H1 (cell line): Measurements from ENCODE around the gene MKLN1. TPM values are rescaled to one million over a fixed set of nuclear protein-coding genes. Genes with fewer than 3 reads are reported as not detected.

Source experiments
- CTCF ChIA-PET: fragments of 300-600 bp; sonication (Branson Sonifier 250); formaldehyde crosslinking; loops from one replicate; lab custom pipeline; 2021; ENCODE audit not compliant: partially characterized antibody; lab: Charles Lee
- POLR2A ChIA-PET: fragments of 300-600 bp; sonication (Branson Sonifier 250); formaldehyde crosslinking; loops from one replicate; lab custom pipeline; 2021; ENCODE audit warnings: inconsistent platforms; ENCODE audit not compliant: partially characterized antibody; lab: Charles Lee
- DNase-seq, 2 experiments: peaks; one replicate each; pipeline versions ENCODE4 v3.0.0 to v3.0.0-alpha.2; 2010 to 2022; ENCODE audit warnings: low spot score in 2 of 2, low read depth in 1 of 2, mixed read lengths in 1 of 2
- FAIRE-seq: peaks from 2 replicates; lab custom pipeline; 2011; peaks lifted over from hg19 to GRCh38; lab: Jason Lieb, UNC
- H2AFZ ChIP-seq: 2 replicates; pipeline ENCODE4 v1.8.1; 2012; ENCODE audit warnings: low read length, inconsistent platforms
- H2AK5ac ChIP-seq: 2 replicates; pipeline ENCODE4 v1.6.1; 2013; ENCODE audit warnings: low read depth, low read length
- H2BK120ac ChIP-seq: replicated peaks from 2 replicates; pipeline ENCODE3; 2013; ENCODE audit warnings: low read depth, low read length, inconsistent platforms
- H2BK12ac ChIP-seq: 2 replicates; pipeline ENCODE4 v1.6.1; 2013; ENCODE audit warnings: low read depth, low read length
- H2BK15ac ChIP-seq: 2 replicates; pipeline ENCODE4 v1.6.1; 2013; ENCODE audit warnings: low read length
- H2BK20ac ChIP-seq: 2 replicates; pipeline ENCODE4 v1.6.1; 2013; ENCODE audit warnings: low read length
- H2BK5ac ChIP-seq: 2 replicates; pipeline ENCODE4 v1.6.1; 2013; ENCODE audit warnings: low read depth, low read length
- H3K14ac ChIP-seq: 2 replicates; pipeline ENCODE4 v1.6.1; 2013; ENCODE audit warnings: inconsistent platforms; ENCODE audit not compliant: insufficient read length
- H3K18ac ChIP-seq: 2 replicates; pipeline ENCODE4 v1.6.1; 2013; ENCODE audit warnings: low read length; ENCODE audit errors: extremely low read depth
- H3K23ac ChIP-seq: 2 replicates; pipeline ENCODE4 v1.6.1; 2013; ENCODE audit warnings: inconsistent platforms; ENCODE audit not compliant: insufficient read length
- H3K23me2 ChIP-seq: 2 replicates; pipeline ENCODE4 v1.6.1; 2013; ENCODE audit warnings: low read depth, low read length
- H3K27ac ChIP-seq: 2 replicates; pipeline ENCODE4 v1.6.1; 2011; ENCODE audit warnings: low read depth, low read length, inconsistent platforms
- H3K27me3 ChIP-seq, 4 experiments: replicated peaks in 1 of 4; 1 replicate in 1 of 4; 2 replicates in 3 of 4; pipeline versions ENCODE4 v1.6.1 to v1.8.1; 2011 to 2013; ENCODE audit warnings: low read length in 3 of 4, mild to moderate bottlenecking in 3 of 4, inconsistent platforms in 2 of 4, mixed read lengths in 2 of 4, moderate library complexity in 1 of 4; ENCODE audit not compliant: control insufficient read depth in 3 of 4, insufficient read depth in 3 of 4; ENCODE audit errors: extremely low read depth in 1 of 4
- H3K36me3 ChIP-seq, 4 experiments: 2 replicates each; pipeline versions ENCODE4 v1.6.1 to v1.8.1; 2011 to 2013; ENCODE audit warnings: mild to moderate bottlenecking in 4 of 4, low read length in 3 of 4, moderate library complexity in 2 of 4, control low read depth in 1 of 4, inconsistent platforms in 1 of 4; ENCODE audit not compliant: insufficient read depth in 4 of 4, control insufficient read depth in 2 of 4
- H3K4ac ChIP-seq: replicated peaks from 2 replicates; pipeline ENCODE3; 2013; ENCODE audit warnings: low read length, low read depth, mixed read lengths, inconsistent platforms; ENCODE audit not compliant: insufficient read length
- H3K4me1 ChIP-seq, 4 experiments: replicated peaks in 1 of 4; 1 replicate in 1 of 4; 2 replicates in 3 of 4; pipeline versions ENCODE4 v1.6.1 to v1.8.1; 2011 to 2013; ENCODE audit warnings: low read length in 3 of 4, inconsistent platforms in 2 of 4, mixed read lengths in 1 of 4; ENCODE audit not compliant: insufficient read depth in 4 of 4, control insufficient read depth in 3 of 4
- H3K4me2 ChIP-seq, 2 experiments: 2 replicates each; pipeline versions ENCODE4 v1.6.1 to v1.8.1; 2011 to 2013; ENCODE audit warnings: low read depth in 2 of 2, low read length in 2 of 2, control low read depth in 1 of 2, inconsistent platforms in 1 of 2, mild to moderate bottlenecking in 1 of 2; ENCODE audit not compliant: insufficient read depth in 1 of 2
- H3K4me3 ChIP-seq, 4 experiments: fragments of 200-600, 300-600 bp in 1 of 4; sonication (generic), shearing (Covaris generic), sonication (Bioruptor Twin) in 1 of 4; 2 replicates each; pipeline versions ENCODE4 v1.5.1 to v1.8.1; 2011 to 2016; ENCODE audit warnings: low read length in 4 of 4, low read depth in 3 of 4, control low read depth in 2 of 4, inconsistent platforms in 2 of 4, mild to moderate bottlenecking in 2 of 4, mixed read lengths in 1 of 4, moderate library complexity in 1 of 4; ENCODE audit not compliant: insufficient read depth in 2 of 4; ENCODE audit errors: extremely low read depth in 1 of 4
- H3K56ac ChIP-seq: replicated peaks from 2 replicates; pipeline ENCODE3; 2013; ENCODE audit warnings: low read depth, mild to moderate bottlenecking, mixed read lengths, low read length, inconsistent platforms; ENCODE audit not compliant: insufficient read length
- H3K79me1 ChIP-seq: 2 replicates; pipeline ENCODE4 v1.6.1; 2013; ENCODE audit warnings: low read depth, low read length, control low read depth
- H3K79me2 ChIP-seq, 2 experiments: 2 replicates each; pipeline versions ENCODE4 v1.6.1 to v1.8.1; 2012 to 2013; ENCODE audit warnings: low read length in 2 of 2, mild to moderate bottlenecking in 2 of 2, inconsistent platforms in 1 of 2; ENCODE audit not compliant: insufficient read depth in 2 of 2, control insufficient read depth in 1 of 2
- H3K9ac ChIP-seq, 4 experiments: replicated peaks in 1 of 4; 1 replicate in 1 of 4; 2 replicates in 3 of 4; pipeline versions ENCODE4 v1.6.1 to v1.8.1; 2011 to 2013; ENCODE audit warnings: low read depth in 3 of 4, low read length in 3 of 4, control low read depth in 2 of 4, mild to moderate bottlenecking in 2 of 4, moderate library complexity in 2 of 4, inconsistent platforms in 1 of 4; ENCODE audit errors: extremely low read depth in 1 of 4
- H3K9me3 ChIP-seq, 2 experiments: 2 replicates each; pipeline versions ENCODE4 v1.6.1 to v1.8.1; 2012 to 2013; ENCODE audit warnings: mild to moderate bottlenecking in 2 of 2, moderate library complexity in 2 of 2, control low read depth in 1 of 2, inconsistent platforms in 1 of 2, low read depth in 1 of 2, low read length in 1 of 2, mixed read lengths in 1 of 2; ENCODE audit not compliant: insufficient read depth in 2 of 2
- H4K20me1 ChIP-seq, 2 experiments: replicated peaks in 1 of 2; 2 replicates each; pipeline versions ENCODE3 to v1.8.1; 2011 to 2013; ENCODE audit warnings: inconsistent platforms in 2 of 2, low read length in 2 of 2, mild to moderate bottlenecking in 1 of 2; ENCODE audit not compliant: insufficient read depth in 2 of 2, control insufficient read depth in 1 of 2
- H4K5ac ChIP-seq: 2 replicates; pipeline ENCODE4 v1.6.1; 2013; ENCODE audit warnings: low read length, low read depth, mixed read lengths, inconsistent platforms; ENCODE audit not compliant: insufficient read length
- H4K8ac ChIP-seq: 2 replicates; pipeline ENCODE4 v1.8.0; 2013; ENCODE audit warnings: mild to moderate bottlenecking, moderate library complexity, low read length, inconsistent platforms; ENCODE audit not compliant: insufficient read depth; ENCODE audit errors: extremely low read depth
- H4K91ac ChIP-seq: replicated peaks from 2 replicates; pipeline ENCODE3; 2013; ENCODE audit warnings: low read length, mixed read lengths, inconsistent platforms; ENCODE audit not compliant: insufficient read length
- BCL11A ChIP-seq, 2 experiments: IDR thresholded peaks; one replicate each; pipeline ENCODE4 v1.6.1; 2011; ENCODE audit warnings: low read depth in 2 of 2, low read length in 2 of 2, mild to moderate bottlenecking in 2 of 2
- CEBPB ChIP-seq: IDR thresholded peaks from 2 replicates; pipeline ENCODE4 v1.6.1; 2012; ENCODE audit warnings: low read depth, low read length
- CTBP2 ChIP-seq: IDR thresholded peaks from 2 replicates; pipeline ENCODE4 v1.7.0; 2011; ENCODE audit warnings: borderline replicate concordance, mild to moderate bottlenecking, moderate library complexity, mixed read lengths, low read length; ENCODE audit not compliant: insufficient read depth, insufficient read length
- E2F6 ChIP-seq: IDR thresholded peaks from 2 replicates; pipeline ENCODE4 v1.6.1; 2012; ENCODE audit warnings: inconsistent platforms
- EGR1 ChIP-seq: IDR thresholded peaks from 2 replicates; pipeline ENCODE4 v1.6.1; 2011; ENCODE audit warnings: low read depth, low read length, borderline replicate concordance
- GABPA ChIP-seq: IDR thresholded peaks from 2 replicates; pipeline ENCODE4 v1.6.1; 2011; ENCODE audit warnings: mild to moderate bottlenecking, low read length, moderate library complexity, borderline replicate concordance; ENCODE audit not compliant: insufficient read depth
- HDAC6 ChIP-seq: IDR thresholded peaks from one replicate; pipeline ENCODE4 v1.7.1; 2012; ENCODE audit warnings: low read depth, mild to moderate bottlenecking, inconsistent platforms, low read length, moderate library complexity
- JUND ChIP-seq: IDR thresholded peaks from 2 replicates; pipeline ENCODE4 v1.6.1; 2011; ENCODE audit warnings: mild to moderate bottlenecking, improper control_type of control experiment, low read length
- SAP30 ChIP-seq: fragments of 300-600 bp; sonication (generic); IDR thresholded peaks from 2 replicates; pipeline ENCODE4 v1.7.1; 2012; ENCODE audit warnings: low read length, moderate library complexity, mild to moderate bottlenecking, inconsistent platforms; ENCODE audit not compliant: insufficient read depth, insufficient replicate concordance
- SIN3A ChIP-seq, 2 experiments: IDR thresholded peaks in 1 of 2; conservative IDR thresholded peaks in 1 of 2; 2 replicates each; pipeline ENCODE4 v1.6.1; 2011 to 2012; ENCODE audit warnings: low read length in 2 of 2, improper control_type of control experiment in 1 of 2, low read depth in 1 of 2, mild to moderate bottlenecking in 1 of 2
- SP1 ChIP-seq: IDR thresholded peaks from 2 replicates; pipeline ENCODE4 v1.6.1; 2011; ENCODE audit warnings: low read depth, low read length
- USF2 ChIP-seq: IDR thresholded peaks from 2 replicates; pipeline ENCODE4 v1.6.1; 2011; ENCODE audit warnings: low read length, improper control_type of control experiment
- WGBS, 2 experiments: shearing (Covaris generic) in 1 of 2; methylation state at CpG; one replicate each; pipeline versions ENCODE4 v1.1.6 to v1.1.7; 2013 to 2015; ENCODE audit warnings: low lambda C conversion rate in 2 of 2, mixed read lengths in 2 of 2, inconsistent platforms in 1 of 2, low coverage in 1 of 2, missing lambda C conversion rate in 1 of 2; ENCODE audit not compliant: insufficient replicate concordance in 2 of 2, insufficient coverage in 1 of 2, insufficient read length in 1 of 2; ENCODE audit errors: extremely low coverage in 1 of 2, missing lambda C conversion rate in 1 of 2; 5-methylcytosine and 5-hydroxymethylcytosine counted together
- polyA plus RNA-seq, 7 experiments: library from polyadenylated mRNA; depleted of rRNA in 3 of 7; stranded (reverse) in 5 of 7; unstranded in 2 of 7; fragments of >200 nt in 5 of 7; fragments of 200-250 nt in 2 of 7; gene quantifications; 1 replicate in 5 of 7; 2 replicates in 1 of 7; 4 replicates in 1 of 7; pipeline versions ENCODE4 v1.2.1 to v1.2.3, GENCODE V29; 2011 to 2013; ENCODE audit warnings: missing spikeins in 2 of 7, mixed read lengths in 2 of 7
- total RNA-seq: library from RNA; stranded (reverse); fragmentation: NEBNext Ultra II Directional; extraction: Animal tissue kit (Norgen Biotek cat#: 25700); gene quantifications from 2 replicates; pipeline ENCODE4 v1.2.1, GENCODE V29; 2021

The MKLN1 gene
- total and polyA plus RNA-seq, 2 of the 8 experiments (the other 6 are each of a cell fraction or from before 2014, with no cell fraction given), result 22.3 to 50.9 TPM

GRCh38 chr7:131293018-131293417, 34.7 kb upstream of the MKLN1 start:
- no peak for DNase-seq
- Histone ChIP-seq H2BK15ac (no peak overlapping the region), H2BK12ac (no peak overlapping the region), H3K56ac (no peak overlapping the region), H4K20me1 (no peaks in the 10 kb centered on the region), H2AK5ac (no peak overlapping the region), H3K23me2 (no peaks in the 10 kb centered on the region), H3K27ac (no peak overlapping the region), H3K36me3 (no peaks in the 10 kb centered on the region), H3K9me3 (no peaks in the 10 kb centered on the region), H3K23ac (no peak overlapping the region), H3K4ac (no peak overlapping the region), H3K4me1 (no peaks in the 10 kb centered on the region), H2AFZ (no peak overlapping the region), H4K8ac (no peak overlapping the region), H4K5ac (no peak overlapping the region), H3K4me3 (no peak overlapping the region), H3K27me3 (no peaks in the 10 kb centered on the region), H2BK5ac (no peak overlapping the region), H3K79me2 (no peaks in the 10 kb centered on the region), H2BK120ac (no peak overlapping the region), H3K4me2 (no peak overlapping the region), H3K14ac (no peak overlapping the region), H3K9ac (no peak overlapping the region), H4K91ac (no peak overlapping the region), H3K18ac (no peak overlapping the region), H3K79me1 (no peaks in the 10 kb centered on the region), H2BK20ac (no peak overlapping the region)
- ChIA-PET POLR2A (no interaction called here), CTCF (interaction anchor here (0.8 to 4.2 kb wide), 4 partner anchors 9 to 253 kb away, joined by 3 to 16 read pairs (median 4); no protein-coding TSS in a partner anchor)
- no peak for FAIRE-seq
- WGBS, 2 experiments, result 82% methylated on average over 1 of the region's 1 CpG; no CpG with 5 or more reads in 1 of the 2 experiments
- TF ChIP-seq HDAC6 (no peak), SP1 (no peak), JUND (no peak), CEBPB (no peak), CTBP2 (no peak), EGR1 (no peak), SAP30 (no peak), SIN3A (conservative IDR thresholded peaks at IDR 0.05 in 1 of 2, IDR thresholded peaks at IDR 0.05 in 1 of 2; ENCODE audit: low read depth in 1 of 2, low read length in 2 of 2) (no peak), E2F6 (no peak), USF2 (no peak), GABPA (no peak), BCL11A (IDR thresholded peaks at IDR 0.05; ENCODE audit: low read depth in 2 of 2, low read length in 2 of 2) (no peak)
